Fibroblast of skin of back (primary cell): ENCODE measurements around the gene SMIM21.

Experiments
- DNase-seq: peaks from one replicate; pipeline ENCODE4 v3.0.0-alpha.2; 2013

SMIM21 gene

DNA sequence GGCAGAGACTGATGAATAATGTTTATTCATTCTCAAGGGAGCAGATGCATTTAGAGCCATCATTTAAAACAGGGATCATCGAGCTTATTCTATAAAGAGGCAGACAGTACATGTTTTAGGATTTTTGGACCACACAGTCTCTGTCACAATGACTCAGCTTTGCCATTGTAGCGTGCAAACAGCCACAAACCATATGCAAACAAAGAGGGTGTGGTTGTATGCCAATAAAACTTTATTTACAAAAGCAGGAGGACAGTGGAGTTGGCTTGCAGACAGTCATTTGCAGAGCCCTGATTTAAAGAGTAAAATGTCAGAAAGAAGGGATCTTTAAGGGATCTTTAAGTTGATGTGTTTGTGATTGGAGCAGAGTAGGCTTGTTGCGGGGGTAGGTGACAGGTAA is 51.5 kb downstream of the SMIM21 start:
- DNase-seq = peak; percentile 15

- DNase-seq = no peak
Measured at GRCh38 chr18:75375341-75375740, 52.2 kb downstream of the SMIM21 start.

GRCh38 chr18:75374466-75374865 is 53.0 kb downstream of the SMIM21 start:
- DNase-seq = no peak

DNA sequence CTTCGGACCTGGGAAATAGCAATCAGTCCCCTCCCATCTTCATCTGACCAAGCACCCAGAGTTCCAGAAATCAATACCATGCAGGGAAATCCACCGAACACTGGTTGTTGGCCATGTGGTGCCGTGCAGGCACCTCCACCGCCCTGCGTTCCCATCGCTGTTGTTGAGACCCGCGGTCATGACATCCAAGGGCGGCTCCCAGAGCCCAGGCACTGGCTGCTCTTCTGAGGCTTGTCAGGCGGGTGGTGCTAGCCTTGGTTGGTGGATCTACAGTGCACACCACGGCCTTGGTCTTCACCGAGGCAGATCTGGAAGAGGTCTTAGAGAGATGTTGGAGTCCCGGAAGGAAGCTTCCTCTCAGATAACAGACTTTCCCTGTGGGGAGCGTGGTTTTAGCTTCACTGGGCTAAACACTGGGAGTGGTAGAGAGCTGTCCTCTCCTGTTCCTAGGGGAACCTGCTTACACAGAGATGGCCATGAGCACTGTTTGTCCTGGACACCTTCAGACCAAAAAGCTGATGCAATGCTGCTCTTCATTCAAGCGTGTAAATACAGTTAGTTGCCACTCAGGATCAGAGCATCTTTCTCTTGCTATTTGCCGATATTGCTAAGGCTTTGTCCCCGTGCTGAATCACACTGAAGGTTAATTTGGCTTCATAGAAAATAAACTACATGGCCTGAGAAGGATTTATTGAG is 58.3 kb downstream of the SMIM21 start:
- DNase-seq = no peak

- DNase-seq = no peak
Measured at GRCh38 chr18:75365837-75366236, 61.7 kb downstream of the SMIM21 start.

- DNase-seq = no peak
Measured at GRCh38 chr18:75365254-75365629, 62.3 kb downstream of the SMIM21 start.

DNA sequence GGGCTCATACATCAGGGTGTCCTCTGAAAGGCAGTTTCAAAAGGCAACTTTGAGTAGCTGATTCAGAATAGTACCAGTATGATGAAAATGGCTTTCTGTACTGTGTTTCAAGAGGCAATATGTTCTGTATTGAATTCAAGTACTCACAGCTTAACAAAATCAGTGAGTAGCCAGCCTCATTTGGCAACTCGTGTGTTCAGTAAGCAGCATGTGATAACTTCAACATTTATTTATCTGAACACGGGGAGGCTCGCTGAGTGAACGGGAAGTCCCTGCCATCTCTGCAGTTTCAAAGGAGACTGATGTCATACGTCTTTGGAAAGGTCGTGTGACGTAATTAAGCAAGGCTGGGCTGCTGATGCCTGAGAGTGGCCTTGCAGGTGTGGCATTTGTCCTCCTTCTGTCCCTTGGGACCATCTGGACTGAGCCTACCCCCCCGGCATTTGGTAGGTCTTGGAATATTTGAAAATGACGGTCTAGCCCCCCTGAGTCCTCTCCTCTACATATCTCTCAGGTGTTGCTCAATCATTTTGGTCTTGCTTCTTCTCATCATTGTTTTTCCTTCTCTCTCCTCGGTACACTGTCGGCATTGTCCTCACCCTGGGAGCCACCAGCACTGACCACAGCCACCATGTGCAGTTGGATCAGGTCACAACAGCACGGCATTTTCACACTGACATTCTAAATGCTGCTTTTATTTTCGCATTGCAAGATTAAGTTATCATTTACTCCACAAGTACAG is 62.8 kb downstream of the SMIM21 start:
- no peak for DNase-seq

DNA sequence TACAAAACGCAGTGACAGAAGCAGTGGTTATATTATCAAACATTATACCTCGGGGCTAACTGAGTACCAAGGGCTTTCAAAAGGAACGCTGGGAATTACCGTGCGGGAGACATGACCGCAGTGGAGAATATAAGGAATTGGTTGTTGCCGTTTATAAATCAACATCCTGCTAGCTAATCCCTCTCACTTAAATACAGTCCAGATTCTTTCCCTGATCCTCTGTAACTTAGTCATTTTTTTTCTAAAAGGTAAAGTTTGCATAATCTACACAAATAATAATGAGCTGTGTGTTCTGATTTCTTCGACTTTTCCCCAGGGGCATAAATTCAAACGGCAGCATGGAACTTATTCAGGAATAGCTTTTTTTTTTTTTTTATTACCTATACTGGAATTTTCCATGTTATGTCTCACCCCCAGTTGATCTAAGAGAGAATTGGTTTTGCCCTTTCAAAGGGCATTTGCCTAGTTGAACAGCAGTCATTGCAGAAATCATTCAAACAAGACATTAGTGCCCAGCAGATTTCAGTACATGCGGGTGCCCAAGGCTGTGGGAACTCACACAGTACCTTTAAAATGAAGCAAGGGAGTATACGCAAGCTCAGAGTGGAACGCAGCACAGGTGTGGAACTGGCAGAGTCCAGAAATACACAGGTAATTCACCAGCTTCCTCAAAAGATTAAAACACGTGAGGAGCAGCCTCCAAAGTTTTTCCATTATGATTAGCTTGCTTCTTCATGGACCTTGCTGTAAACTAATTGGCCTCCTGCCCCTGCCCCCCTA is 63.9 kb downstream of the SMIM21 start:
- no peak for DNase-seq

GRCh38 chr18:75362435-75362834 is 65.1 kb downstream of the SMIM21 start:
- no peak for DNase-seq

DNA sequence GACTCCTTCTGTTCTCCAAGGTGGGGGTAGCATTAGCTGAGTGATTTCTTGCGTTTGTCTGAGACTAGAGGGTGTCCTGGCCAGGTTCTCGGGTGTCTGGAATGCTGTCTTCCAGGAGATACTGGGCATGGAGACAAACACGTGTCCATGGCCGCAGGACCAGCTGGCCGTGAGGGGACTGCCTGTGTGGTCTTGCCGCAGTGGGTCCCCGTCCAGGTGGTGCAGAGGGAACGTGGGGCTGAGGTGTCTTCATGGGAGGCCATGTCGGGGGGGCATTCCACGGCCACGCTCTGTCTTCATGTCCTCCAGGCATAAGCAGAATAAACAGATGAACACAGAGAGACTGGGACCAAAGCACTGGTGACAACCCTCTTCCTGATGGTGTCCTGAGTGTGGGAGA is 66.6 kb downstream of the SMIM21 start:
- DNase-seq = no peak

DNA sequence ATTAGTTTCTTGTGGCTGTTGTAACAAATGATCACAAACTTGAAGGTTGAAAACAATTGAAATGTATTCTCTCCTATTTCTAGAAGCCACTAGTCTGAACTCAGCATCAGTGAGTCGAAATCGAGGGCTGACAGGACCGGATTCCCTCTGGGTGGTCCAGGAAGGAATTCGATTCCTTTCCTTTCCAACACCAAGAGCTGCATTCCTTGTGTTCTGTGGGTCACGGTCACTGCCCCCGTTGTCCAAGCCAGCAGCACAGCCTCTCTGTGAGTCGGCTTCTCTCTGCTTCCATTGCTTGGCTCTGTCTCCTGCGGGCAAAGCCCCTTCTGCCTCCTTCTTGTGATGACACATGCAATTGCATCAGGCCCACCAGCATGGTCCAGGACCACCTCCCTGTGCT is 67.3 kb downstream of the SMIM21 start:
- peak; percentile 30 for DNase-seq
